NCI-H82 treated with DMSO at 0.1 percent for 48 hours (cell line): ENCODE measurements around the gene KRTAP5-6.
"Not testable (repeated sequence)": the region's sequence is repeated elsewhere in the genome, so short reads cannot be mapped to it uniquely, and the experiment has no call there.

Experiments
- DNase-seq: peaks from one replicate; lab custom pipeline; 2025; ENCODE audit not compliant: unreplicated experiment; lab: John Stamatoyannopoulos, UW

KRTAP5-6 gene

DNA sequence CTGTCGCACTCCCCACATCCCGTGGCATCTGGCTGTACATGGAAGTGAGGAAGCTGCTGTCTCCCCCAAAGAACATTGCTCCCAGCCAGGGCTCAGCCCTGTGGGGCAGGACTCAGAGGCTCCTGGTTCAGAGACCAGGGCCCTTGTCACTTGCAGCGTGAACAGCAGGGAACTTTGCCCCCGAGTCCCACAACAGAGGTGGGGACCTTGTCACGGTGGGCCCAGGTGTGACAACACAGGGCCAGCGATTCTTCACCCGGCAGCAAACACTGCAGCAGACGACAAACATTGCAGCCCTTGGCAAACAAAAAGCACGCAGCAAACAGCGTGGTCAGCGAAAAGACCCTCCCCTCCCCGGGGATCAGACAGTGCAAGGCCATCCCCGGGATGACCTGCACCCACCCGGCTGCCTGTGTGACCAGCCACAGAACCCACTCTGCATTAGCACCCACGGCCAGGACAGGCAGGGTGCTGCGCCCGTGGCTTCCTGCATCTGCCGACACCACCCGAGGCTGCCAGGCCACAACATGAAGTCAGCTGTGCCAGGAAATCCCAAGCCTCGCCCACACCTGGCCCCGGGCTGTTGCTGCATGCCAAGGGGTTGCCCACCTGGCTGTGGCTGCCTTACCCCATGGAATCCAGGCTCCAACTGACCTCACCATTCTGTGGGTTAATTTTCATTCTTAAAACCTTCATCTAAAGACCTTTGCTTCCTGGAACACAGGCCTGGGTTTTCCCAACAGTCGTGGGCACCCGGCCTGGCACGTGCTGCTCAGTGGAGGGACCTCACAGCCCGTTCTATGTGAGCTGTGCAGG is 35.3 kb upstream of the KRTAP5-6 start:
- not testable (repeated sequence) for DNase-seq

DNA sequence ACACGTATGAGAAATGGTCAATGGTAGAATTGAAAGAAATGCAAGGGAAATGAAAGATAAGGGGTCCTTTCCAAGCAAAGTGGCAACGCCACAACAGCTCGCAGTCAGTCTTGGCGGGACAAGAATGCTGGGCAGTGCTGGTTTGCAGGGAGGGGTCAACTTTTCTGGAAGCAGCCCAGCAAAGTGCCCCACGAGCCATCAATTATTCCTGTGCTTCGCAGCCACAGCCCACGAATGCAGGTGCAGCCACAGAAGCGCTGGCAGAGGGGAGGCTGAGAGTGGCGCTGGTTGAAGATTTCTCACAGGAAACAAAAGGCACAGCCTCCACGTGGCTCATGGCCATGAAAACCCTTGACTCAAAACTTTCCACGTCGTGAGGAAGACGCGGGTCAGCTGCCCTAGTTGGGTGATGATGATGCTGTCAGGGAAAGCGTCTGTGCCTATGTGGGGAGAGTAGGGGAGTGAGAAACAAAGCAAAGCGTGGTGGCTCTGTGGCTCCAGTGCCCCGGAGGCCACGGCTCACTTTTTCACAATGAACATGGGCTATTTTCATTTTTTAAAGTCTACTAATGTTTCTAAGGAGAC is 34.2 kb upstream of the KRTAP5-6 start:
- DNase-seq: not testable (repeated sequence)

DNA sequence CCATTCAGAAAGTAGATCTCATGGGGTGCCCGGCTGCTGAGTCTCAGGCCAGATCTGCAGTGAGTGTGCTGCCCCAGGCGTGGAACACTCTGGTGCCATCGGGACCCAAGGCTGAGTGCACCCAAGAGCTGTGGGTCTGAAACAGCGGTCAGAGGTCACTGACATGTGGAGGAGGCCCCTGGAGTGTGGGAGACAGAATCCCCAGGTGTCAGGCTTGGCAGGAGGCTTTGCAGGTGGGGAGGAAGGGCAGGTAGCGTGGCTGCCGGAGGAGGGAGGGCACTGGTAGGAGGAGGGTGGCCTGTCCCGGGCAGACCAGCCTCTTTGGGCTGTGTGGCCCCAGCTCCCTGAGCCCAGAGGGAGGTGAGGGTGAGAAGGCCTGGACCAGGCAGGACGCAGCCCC is 31.7 kb upstream of the KRTAP5-6 start:
- no peak for DNase-seq

DNA sequence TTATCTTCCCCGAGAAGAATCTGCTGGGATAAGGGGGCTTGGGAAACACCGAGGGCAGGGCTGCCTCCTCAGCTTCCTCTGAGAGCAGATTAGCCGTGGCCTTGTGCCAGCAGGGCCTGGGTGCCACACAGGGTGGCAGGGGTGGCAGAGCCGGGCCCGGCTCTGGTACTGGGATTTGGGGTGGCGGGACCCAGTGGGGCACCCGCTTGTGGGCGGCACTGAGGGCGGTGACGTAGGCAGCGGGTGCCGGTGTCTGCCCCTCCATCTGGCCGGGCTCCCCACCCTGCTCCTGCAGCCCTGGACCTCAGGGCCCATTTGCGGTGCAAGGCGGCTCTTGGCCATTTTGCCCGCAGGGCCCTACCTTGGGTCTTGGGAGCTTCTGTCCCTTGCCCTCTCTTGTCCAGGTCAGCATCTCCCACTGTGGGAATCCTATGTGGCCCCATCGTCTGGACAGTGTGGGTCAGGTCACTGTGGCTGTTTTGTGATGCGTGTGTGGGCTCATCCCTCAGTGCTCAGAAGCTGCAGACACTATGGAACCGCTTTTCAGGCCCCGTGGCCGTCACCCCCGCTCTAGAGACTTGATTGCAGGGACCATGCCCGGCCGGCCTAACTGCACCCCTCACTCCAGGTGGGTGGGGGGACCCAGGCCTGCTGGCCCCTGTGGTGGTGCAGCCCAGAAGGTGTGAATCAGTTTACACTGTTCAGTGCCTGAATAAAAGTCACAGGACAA is 29.7 kb upstream of the KRTAP5-6 start:
- no peak for DNase-seq

DNA sequence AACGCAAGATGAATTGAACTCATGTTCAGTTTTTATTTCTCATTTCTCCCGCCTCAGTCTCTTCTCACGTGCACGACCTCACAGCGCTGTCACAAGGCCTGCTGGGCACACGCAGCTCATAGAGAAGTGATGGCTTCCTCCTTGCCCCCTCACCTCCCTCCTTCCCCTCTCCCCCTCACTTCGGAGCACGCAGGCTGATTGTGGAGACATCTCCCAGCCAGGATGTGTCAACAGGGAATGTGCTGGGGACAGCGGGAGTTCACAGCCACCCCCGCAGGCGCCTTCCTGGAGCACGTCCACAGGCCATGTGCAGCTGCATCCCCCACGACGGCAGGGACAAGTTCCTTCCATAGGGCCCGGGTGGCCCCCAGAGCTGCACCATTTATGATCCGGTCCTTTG is 29.1 kb upstream of the KRTAP5-6 start:
- no peak for DNase-seq

DNA sequence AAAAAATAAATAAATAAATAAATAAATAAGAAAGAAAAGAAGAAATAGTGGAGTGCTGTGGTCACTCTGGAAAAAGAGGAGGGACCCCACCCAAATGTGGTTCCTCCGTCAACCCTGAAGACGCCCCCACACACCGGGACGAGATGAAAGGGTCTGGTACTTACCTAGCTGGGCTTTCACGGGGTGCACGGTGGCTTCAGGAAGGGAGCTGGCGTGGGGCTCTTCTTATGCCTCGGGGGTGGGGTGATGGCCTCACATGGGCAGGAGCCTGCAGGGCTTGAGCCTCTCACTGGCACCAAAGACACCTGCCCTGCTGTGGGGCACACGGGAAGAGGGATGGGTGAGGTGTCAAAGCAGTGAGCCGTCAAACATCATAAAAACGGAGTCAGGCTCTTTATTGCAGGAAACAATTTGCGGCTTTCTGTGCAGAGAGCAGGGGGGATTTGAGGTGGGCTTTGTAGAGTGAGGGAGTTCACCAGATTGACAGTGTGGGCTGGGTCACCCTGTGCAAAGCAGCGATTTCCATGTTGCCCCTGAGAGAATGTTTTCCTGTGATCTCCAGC is 28.0 kb upstream of the KRTAP5-6 start:
- DNase-seq: no peak

DNA sequence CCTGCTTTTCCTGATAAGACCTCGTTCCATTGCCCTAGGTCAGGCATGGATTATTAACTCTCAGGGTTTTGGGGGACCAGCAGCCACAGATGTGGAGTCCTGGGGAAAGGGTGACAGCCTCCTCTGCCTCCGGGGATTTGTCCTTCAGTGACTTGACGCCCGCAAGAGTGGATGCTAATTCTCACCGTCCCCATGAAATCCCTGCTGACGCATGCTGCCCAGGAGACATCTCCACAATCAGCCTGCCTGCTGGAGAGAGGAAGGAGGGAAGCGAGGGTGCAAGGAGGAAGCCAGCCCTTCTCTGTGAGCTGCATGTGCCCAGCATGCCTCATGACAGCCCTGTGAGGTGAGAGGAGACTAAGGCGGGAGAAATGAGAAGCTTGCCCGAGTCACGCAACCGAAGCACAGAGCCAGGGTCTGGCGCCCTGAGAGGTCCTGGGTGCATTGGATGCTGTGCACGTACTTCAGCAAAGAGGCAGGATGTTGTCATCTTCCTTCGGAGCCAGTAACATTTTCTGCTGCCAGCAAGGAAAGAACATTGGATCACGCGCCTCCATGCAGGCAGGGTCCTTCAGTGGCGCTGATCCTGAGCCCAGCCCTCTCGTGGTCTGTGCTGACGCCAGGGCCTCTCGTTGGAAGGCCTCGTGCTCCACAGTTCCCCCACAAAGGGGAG is 27.3 kb upstream of the KRTAP5-6 start:
- no peak for DNase-seq

DNA sequence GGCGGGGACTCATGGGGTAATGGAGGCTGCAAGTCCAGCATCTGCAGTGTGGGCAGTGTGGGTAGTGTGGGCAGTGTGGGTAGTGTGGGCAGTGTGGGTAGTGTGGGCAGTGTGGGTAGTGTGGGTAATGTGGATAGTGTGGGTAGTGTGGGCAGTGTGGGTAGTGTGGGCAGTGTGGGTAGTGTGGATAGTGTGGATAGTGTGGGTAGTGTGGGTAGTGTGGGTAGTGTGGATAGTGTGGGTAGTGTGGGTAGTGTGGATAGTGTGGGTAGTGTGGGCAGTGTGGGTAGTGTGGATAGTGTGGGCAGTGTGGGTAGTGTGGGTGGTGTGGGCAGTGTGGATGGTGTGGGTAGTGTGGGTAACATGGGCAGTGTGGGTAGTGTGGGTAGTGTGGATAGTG is 26.5 kb upstream of the KRTAP5-6 start:
- not testable (repeated sequence) for DNase-seq

DNA sequence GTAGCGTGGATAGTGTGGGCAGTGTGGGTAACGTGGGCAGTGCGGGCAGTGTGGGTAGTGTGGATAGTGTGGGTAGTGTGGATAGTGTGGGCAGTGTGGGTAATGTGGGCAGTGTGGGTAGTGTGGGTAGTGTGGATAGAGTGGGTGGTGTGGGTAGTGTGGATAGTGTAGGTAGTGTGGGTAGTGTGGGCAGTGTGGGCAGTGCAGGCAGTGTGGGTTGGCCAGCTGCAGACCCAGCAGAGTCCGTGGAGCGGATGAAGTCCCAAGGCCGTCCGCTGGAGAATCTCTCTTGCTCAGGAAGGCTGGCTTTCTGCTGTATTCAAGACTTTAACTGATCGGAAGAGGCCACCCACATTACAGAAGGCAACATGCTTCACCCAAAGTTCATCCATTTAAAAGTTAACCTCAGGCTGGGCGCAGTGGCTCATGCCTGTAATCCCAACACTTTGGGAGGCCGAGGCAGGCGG is 26.1 kb upstream of the KRTAP5-6 start:
- no peak for DNase-seq

DNA sequence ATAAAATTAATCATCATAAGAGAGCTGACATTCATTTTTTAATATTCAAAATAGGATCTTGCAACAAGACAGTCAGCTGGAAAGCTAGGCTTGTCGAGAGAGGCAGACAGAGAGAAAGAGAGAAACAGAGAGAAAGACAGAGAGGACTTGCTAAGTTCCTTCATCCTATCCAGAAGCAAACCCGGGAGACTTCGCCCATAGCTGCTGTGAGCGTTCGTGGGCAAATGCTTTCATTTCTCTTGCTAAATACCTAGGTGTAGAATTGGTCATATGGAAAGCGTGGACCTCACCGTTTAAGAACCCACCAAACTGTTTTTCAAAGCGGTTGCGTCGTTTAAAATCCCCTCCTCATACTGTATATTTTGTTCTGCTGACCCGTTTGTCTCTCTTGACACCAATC is 25.3 kb upstream of the KRTAP5-6 start:
- DNase-seq: no peak

DNA sequence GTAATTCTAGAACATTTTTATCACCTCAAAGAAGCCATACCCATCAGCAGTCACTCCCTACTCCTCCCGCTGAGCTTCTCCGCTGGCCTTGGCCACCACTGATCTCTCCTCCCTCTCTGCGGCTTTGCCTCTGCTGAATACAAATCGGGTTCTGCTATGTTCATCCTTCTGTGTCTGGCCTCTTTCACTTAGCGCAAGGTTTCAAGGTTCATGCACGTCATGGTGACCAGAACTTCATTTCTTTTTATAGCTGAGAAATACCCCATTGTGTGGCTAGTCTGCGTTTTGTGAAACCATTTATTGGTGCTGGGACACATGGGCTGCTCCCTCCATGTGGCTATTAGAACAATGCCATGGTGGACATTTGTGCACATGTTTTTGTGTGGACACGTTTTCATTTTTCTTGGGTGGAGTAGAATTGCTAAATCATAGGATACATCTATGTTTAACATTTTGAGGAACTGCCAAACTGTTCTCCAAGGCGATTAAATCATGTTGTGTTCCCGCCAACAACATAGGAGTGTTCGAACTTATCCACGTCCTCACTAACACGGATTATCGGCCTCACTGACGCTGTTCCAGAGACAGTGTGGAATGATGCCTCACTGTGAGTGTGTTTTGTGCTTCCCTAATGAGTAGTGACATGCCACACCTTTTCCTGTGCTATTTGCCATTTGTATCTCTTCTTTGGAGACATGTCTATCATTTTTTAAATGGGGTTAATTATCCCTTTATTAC is 24.2 kb upstream of the KRTAP5-6 start:
- DNase-seq: no peak

DNA sequence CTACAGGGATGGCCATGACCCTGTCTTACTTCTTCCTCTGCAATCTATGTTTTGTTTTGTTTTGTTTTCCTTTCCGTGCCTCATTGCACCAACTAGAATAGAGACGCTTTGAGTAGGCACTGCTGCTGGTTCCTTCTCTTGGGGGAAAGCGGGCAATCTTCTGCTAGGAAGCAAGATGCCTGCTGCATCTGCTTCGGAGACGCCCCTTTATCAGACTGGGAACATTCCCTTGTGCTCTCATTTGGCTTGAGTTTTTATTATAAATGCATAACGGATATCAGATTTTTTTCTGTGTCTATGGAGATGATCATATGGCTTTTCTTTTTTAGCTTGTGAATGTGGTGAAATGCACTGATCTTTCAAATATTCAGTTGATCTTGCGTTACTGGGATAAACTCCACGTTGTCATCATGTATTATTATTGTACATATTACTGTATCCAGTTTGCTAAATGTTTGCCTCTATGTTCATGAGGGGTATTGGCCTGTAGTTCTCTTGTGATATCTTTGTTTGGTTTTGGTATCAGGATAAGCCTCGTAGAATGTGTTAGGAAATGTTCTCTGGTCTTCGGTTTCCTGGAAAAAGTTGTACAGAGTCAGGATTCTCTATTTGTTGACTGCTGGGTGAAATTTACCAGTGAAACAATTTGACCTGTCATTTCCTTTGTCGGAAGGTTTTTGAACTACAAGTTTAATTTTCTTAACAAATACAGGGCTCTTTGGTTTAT is 23.4 kb upstream of the KRTAP5-6 start:
- no peak for DNase-seq

DNA sequence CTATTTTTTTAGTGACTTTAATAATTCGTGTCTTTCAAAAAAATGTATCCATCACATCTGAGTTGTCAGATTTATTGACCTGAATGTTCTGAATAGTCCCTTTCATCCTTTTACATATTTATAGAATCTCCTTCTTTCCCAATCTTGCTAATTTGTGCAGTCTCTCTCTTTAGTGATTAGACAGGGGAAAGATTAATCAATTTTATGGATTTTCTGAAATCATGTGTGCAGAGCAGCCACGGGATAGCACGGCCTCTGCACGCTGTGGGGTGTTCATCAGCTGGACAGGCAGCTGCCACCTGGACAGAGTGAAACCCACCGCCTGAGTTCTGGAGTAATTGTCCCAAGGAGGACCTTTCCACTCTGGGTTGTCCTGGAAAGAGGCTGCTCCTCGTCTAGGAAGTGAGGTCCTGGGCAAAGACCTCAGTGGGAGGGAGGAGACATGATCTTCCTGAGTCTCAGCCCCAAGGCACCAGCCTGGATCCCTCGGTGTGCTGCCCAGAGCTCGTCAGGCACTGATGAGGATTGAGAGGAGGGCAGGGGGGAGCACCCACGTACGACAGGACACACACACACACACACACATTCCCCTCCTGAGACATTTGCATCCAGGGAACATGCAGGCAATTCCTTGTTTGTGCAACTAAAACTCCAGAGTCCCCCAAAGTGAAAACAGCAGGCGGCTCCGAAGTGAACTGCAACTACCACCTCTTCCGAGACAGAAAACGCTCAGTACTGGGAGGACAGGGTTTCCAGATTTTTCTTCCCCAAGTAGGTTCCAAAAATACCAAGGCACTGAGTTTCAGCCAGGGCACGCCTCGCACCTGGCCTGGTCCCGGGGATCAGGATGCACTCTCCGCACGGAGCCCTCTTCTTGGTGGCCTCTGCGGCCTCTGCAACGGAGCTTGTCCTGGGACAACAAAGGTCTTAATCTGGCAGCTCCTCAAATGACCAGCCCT is 22.5 kb upstream of the KRTAP5-6 start:
- no peak for DNase-seq

DNA sequence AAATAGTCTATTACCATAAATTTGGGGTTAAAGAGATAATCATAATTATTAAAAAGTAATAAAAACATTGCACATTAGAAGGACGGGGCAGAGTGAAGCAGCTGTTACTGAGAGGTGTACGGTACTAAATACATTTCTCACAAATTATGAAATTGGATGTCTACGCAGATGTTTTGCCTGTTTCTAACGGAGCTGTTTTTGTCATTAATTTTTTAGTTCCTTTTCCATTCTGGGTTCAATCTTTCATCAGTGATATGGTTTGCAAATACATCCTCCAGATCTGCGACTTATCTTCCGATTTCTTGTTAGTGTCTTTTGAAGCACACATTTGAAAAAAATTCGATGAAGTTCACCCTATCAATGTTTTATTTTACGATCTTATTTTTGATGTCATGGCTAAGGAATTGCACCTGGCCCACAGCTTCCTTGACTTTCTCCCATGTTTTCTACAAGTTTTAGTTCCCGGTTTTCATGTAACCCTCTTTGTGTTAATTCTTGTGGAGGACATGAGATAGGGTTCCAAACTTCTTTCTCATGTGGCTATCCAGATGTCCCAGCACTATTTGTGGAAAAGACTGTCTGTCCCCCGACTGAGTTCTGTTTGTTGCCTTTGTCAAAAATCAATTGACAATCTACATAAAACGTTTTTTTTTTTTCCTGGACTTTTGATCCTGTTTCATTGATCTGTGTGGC is 21.3 kb upstream of the KRTAP5-6 start:
- no peak for DNase-seq

DNA sequence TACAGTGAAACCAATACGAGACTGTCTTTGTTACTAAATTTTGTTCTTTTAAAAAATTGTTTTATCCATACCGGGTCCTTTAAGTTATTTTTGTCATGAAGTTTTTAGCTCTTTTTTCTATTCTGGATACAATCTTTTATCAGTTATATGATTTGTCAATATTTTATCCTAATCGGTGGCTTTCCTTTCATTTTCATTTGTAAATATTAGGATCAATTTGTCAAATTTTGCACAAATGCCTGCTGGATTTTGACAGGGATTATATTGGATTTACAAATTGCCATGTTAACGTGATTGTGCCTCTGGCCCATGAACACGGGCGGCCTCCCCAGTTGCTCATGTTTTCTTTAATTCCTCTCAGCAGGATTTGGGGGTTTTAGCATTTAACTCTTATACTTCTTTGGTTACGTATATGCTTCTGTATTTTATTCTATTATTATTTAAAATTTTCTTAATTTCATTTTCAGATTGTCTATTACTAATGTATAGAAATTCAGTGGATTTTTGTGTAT is 20.7 kb upstream of the KRTAP5-6 start:
- no peak for DNase-seq

DNA sequence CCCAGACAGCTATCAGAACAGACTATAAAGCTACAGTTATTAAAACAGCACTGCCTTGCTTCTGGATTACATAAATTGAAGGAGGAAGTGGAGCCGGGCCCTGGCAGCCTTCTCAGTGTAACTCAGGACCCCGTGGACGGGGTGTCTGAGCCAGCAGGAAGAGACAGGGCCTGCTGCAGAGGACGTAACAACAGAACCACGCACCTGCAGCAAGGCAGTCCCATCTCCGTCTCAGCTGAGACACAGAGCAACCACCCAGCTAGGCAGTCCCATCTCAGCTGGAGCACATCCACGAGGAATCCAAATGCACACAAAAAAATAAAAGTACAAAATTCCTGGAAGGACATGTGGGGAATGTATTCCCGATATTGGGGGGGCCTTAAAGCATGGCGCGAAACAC is 17.1 kb upstream of the KRTAP5-6 start:
- DNase-seq: no peak

DNA sequence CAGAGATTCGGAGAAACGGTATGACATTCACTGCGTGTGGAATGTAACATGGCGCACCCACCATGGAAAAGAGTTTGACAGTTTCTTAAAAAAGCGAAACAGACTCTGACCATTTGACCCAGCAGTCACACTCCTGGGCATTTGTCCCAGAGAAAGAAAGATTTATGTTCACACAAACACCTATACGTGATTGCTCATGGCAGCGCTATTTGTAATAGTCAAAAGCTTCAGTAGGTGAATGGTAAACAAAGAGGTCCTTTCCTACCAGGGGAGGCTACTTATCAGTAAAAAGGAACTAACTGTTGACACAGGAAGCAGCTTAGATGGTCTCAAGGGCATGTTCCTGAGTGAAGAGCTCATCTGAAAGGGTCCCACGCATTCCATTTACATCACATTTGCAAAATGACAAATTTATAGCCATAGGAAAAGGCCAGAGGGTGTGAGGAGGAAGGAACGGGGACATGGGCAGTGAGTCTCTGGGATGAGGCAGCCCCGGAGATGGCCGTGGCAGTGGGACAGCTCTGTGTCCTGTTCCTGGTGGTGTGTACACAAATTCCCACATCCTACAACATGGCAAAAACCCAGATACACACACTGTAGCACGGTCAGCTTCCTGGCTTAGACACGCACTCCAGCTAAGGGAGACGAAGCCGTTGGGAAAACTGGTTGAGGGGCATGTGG is 14.6 kb upstream of the KRTAP5-6 start:
- no peak for DNase-seq
